Subcutaneous preadipocyte (primary cell): ENCODE results near the gene MLN. TPM values are rescaled to one million over a fixed set of nuclear protein-coding genes. Genes with fewer than 3 reads are reported as not detected.

Source experiments
- total RNA-seq: library from RNA; depleted of rRNA; stranded (reverse); fragments of >200 nt; gene quantifications from 2 replicates; pipeline ENCODE4 v1.2.3, GENCODE V29; 2012

The MLN gene
- total RNA-seq, result not detected in 2 replicates

DNA sequence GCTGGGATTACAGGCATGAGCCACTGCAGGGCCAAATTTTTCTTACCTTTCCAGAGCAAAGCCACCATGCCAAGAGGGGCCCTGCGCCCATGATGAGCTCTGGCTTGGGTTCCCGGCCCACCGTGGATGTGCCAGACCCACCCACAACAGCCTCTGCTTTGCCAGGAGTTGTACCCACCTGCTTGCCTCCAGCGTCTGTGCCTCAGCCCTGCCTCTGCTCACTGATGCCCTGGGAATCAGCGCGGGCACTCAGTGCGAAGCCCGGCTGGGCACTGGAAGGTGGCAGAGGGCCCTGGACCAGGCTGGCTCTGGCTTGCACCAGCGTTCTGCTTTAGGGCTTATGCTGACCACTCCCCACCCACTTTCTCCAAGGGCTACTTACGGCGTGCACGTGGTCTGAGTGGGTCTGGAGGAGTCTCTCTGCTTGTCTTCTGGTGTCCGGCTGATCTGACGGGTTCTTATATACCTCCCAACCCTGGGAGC is at the start of gene MLN:
MLN (minus strand) TSS at position 433 of the 483 bp plus-strand sequence. CDS start 2,840 bp downstream, outside the sequence.

GRCh38 chr6:33788694-33789549 is 14.9 kb downstream of the MLN start, which contains the start of gene LEMD2:
LEMD2 (minus strand) TSS chr6:33789130; CDS start chr6:33789116, 14 bp downstream.

GRCh38 chr6:33746651-33747100 is 57.1 kb downstream of the MLN start, which contains the start of gene IP6K3:
IP6K3 (minus strand) TSS chr6:33746905; CDS start chr6:33735476, 11,429 bp downstream.

Other genes starting within 250 kb of the MLN start
- 10.3 and 15.2 TPM in 2 replicates for gene BAK1, start 223.7 kb downstream of the MLN start, total RNA-seq
- gene ITPR3, start 182.7 kb downstream of the MLN start, total RNA-seq, result 66.1 and 103 TPM in 2 replicates
- gene UQCC2, start 92.3 kb downstream of the MLN start, total RNA-seq, result 13.6 and 18.6 TPM in 2 replicates
- not detected in 2 replicates for gene IP6K3, start 57.1 kb downstream of the MLN start, total RNA-seq
- gene LEMD2, start 14.9 kb downstream of the MLN start, total RNA-seq, result 21.3 and 35.8 TPM in 2 replicates